ENCODE measurements around the gene CACNA1E. TPM values are rescaled to one million over a fixed set of nuclear protein-coding genes. Genes with fewer than 3 reads are reported as not detected.

Gene CACNA1E
- total RNA-seq, 1 experiment from 2014 or later = 0.45 TPM

- no peak overlapping the region for H3K27ac Mint-ChIP-seq (ENCODE audit: unreplicated experiment)
- no peaks in the 10 kb centered on the region for H3K27me3 Mint-ChIP-seq (ENCODE audit: insufficient read depth, unreplicated experiment)
- CTCF ChIA-PET = interaction anchor here (1.1 kb wide), 1 partner anchor 21 kb away, joined by 5 read pairs; no protein-coding TSS in a partner anchor
- Histone ChIP-seq H3K27me3 (replicated peaks; ENCODE audit: control insufficient read depth, insufficient read depth, low read length) (no peaks in the 10 kb centered on the region), H3K9me3 (0 out of 2 replicates have a peak, but pooled peaks cover 4% of the 10 kb centered on the region), H3K4me3 (ENCODE audit: low read depth, low read length) (no peak overlapping the region), H3K4me1 (peaks cover 4% of the 10 kb centered on the region; the same call in 1 of the 2 replicates), H3K36me3 (ENCODE audit: control insufficient read depth, insufficient read depth, low read length) (no peaks in the 10 kb centered on the region)
- no peaks in the 10 kb centered on the region for H3K36me3 Mint-ChIP-seq (ENCODE audit: insufficient read depth, unreplicated experiment)
- POLR2A ChIA-PET = no interaction called here
- DNase-seq = no peak
- no peak overlapping the region for H3K4me3 Mint-ChIP-seq (ENCODE audit: unreplicated experiment)
- TF ChIP-seq CTCF (IDR thresholded peaks at IDR 0.05; ENCODE audit: insufficient read depth in 1 of 2, low read depth in 1 of 2, low read length in 1 of 2, severe bottlenecking in 1 of 2, unreplicated experiment in 1 of 2) = no peak
- no peaks in the 10 kb centered on the region for H3K4me1 Mint-ChIP-seq (ENCODE audit: low read depth, unreplicated experiment)
- BruUV-seq (replicated peaks) = no TSS peak
- peaks cover 10% of the 10 kb centered on the region for H3K9me3 Mint-ChIP-seq (ENCODE audit: unreplicated experiment)
- intact Hi-C loops (cut with micrococcal nuclease; ENCODE audit: unreplicated experiment) = no loop called here
These were observed 24.9 kb upstream of the CACNA1E start for GRCh38 chr1:181458419-181458818.

- Histone ChIP-seq H3K4me3 (ENCODE audit: low read depth, low read length) (no peak overlapping the region), H3K9me3 (0 out of 2 replicates have a peak, but pooled peaks cover 4% of the 10 kb centered on the region), H3K27me3 (replicated peaks; ENCODE audit: control insufficient read depth, insufficient read depth, low read length) (no peaks in the 10 kb centered on the region), H3K4me1 (no peaks in the 10 kb centered on the region), H3K36me3 (ENCODE audit: control insufficient read depth, insufficient read depth, low read length) (no peaks in the 10 kb centered on the region)
- H3K27ac Mint-ChIP-seq (ENCODE audit: unreplicated experiment) = no peak overlapping the region
- H3K4me3 Mint-ChIP-seq (ENCODE audit: unreplicated experiment) = no peak overlapping the region
- intact Hi-C loops (cut with micrococcal nuclease; ENCODE audit: unreplicated experiment) = no loop called here
- ChIA-PET CTCF (interaction anchor here (1.1 kb wide), 1 partner anchor 20 kb away, joined by 5 read pairs; no protein-coding TSS in a partner anchor), POLR2A (interaction anchor here (0.6 kb wide), 1 partner anchor 9 kb away, joined by 4 read pairs; no protein-coding TSS in a partner anchor)
- H3K36me3 Mint-ChIP-seq (ENCODE audit: insufficient read depth, unreplicated experiment) = no peaks in the 10 kb centered on the region
- H3K9me3 Mint-ChIP-seq (ENCODE audit: unreplicated experiment) = peaks cover 13% of the 10 kb centered on the region
- H3K27me3 Mint-ChIP-seq (ENCODE audit: insufficient read depth, unreplicated experiment) = no peaks in the 10 kb centered on the region
- no TSS peak for BruUV-seq (replicated peaks)
- no peak for DNase-seq
- H3K4me1 Mint-ChIP-seq (ENCODE audit: low read depth, unreplicated experiment) = no peaks in the 10 kb centered on the region
- TF ChIP-seq CTCF (IDR thresholded peaks at IDR 0.05; ENCODE audit: insufficient read depth in 1 of 2, low read depth in 1 of 2, low read length in 1 of 2, severe bottlenecking in 1 of 2, unreplicated experiment in 1 of 2) = no peak
These were observed 24.2 kb upstream of the CACNA1E start for GRCh38 chr1:181459067-181459466.

- no peak for TF ChIP-seq CTCF (IDR thresholded peaks at IDR 0.05; ENCODE audit: insufficient read depth in 1 of 2, low read depth in 1 of 2, low read length in 1 of 2, severe bottlenecking in 1 of 2, unreplicated experiment in 1 of 2)
- intact Hi-C loops (cut with micrococcal nuclease; ENCODE audit: unreplicated experiment) = no loop called here
- no peak overlapping the region for H3K4me3 ChIP-seq (ENCODE audit: low read depth, low read length)
- peak; percentile 77 to 86 for DNase-seq
- no peaks in the 10 kb centered on the region for H3K27me3 ChIP-seq (replicated peaks; ENCODE audit: control insufficient read depth, insufficient read depth, low read length)
- H3K4me1 ChIP-seq = peaks cover 43% of the 10 kb centered on the region
- ChIA-PET POLR2A (interaction anchor here (0.6 kb wide), 2 partner anchors 17 to 67 kb away, joined by 3 read pairs; no protein-coding TSS in a partner anchor), CTCF (interaction anchor here (1.0 to 1.8 kb wide), 2 partner anchors 9 to 467 kb away, joined by 4 to 9 read pairs; no protein-coding TSS in a partner anchor)
- H3K36me3 Mint-ChIP-seq (ENCODE audit: insufficient read depth, unreplicated experiment) = no peaks in the 10 kb centered on the region
- H3K27ac Mint-ChIP-seq (ENCODE audit: unreplicated experiment) = peak overlapping the region; percentile 69
- peak overlapping the region; percentile 44 for H3K4me3 Mint-ChIP-seq (ENCODE audit: unreplicated experiment)
- peaks cover 5% of the 10 kb centered on the region; the same call in 1 of the 2 replicates for H3K9me3 ChIP-seq
- peaks cover 29% of the 10 kb centered on the region for H3K4me1 Mint-ChIP-seq (ENCODE audit: low read depth, unreplicated experiment)
- H3K36me3 ChIP-seq (ENCODE audit: control insufficient read depth, insufficient read depth, low read length) = no peaks in the 10 kb centered on the region
- H3K9me3 Mint-ChIP-seq (ENCODE audit: unreplicated experiment) = peaks cover 10% of the 10 kb centered on the region
- H3K27me3 Mint-ChIP-seq (ENCODE audit: insufficient read depth, unreplicated experiment) = no peaks in the 10 kb centered on the region
- BruUV-seq (replicated peaks) = no TSS peak
These were observed 13.5 kb upstream of the CACNA1E start for GRCh38 chr1:181469829-181470228.
